IMR-90 (cell line): ENCODE measurements around the gene VLDLR. TPM values are rescaled to one million over a fixed set of nuclear protein-coding genes. Genes with fewer than 3 reads are reported as not detected.

ENCODE experiments used
- ATAC-seq: fragments of 200-7000 bp; cut with Tn5 transposase; 2 replicates; pipeline ENCODE4 v1.9.1; 2020; ENCODE audit warnings: low read depth, mild to moderate bottlenecking, moderate library complexity
- BruUV-seq: library from RNA; stranded (reverse); fragments of 400-500 nt; replicated peaks from 2 replicates; lab custom pipeline; 2021; lab: Mats Ljungman, UMichigan
- CTCF ChIA-PET: fragments of 300-600 bp; formaldehyde crosslinking; extraction: SDS; loops from one replicate; lab custom pipeline; 2021; ENCODE audit warnings: antibody characterized with exemption; lab: Yijun Ruan, JAX
- POLR2A ChIA-PET: fragments of 300-600 bp; sonication (Branson Sonifier 250); formaldehyde crosslinking; loops from one replicate; lab custom pipeline; 2022; ENCODE audit warnings: antibody characterized with exemption; ENCODE audit not compliant: unreplicated experiment; lab: Charles Lee
- DNase-seq: peaks from one replicate; pipeline ENCODE4 v3.0.0; 2013
- H2AFZ ChIP-seq: replicated peaks from 2 replicates; pipeline ENCODE3; 2013; ENCODE audit warnings: low read length, mild to moderate bottlenecking; ENCODE audit not compliant: poor library complexity
- H2AK5ac ChIP-seq: 2 replicates; pipeline ENCODE4 v1.6.1; 2013; ENCODE audit warnings: low read depth, low read length, inconsistent platforms
- H2AK9ac ChIP-seq: replicated peaks from 2 replicates; pipeline ENCODE3; 2013; ENCODE audit warnings: mild to moderate bottlenecking, low read depth, low read length, moderate library complexity; ENCODE audit not compliant: poor library complexity
- H2BK120ac ChIP-seq: 2 replicates; pipeline ENCODE4 v1.6.1; 2013; ENCODE audit warnings: low read depth, low read length, inconsistent platforms
- H2BK15ac ChIP-seq: 3 replicates; pipeline ENCODE4 v1.6.1; 2013; ENCODE audit warnings: low read depth, low read length, inconsistent platforms
- H2BK20ac ChIP-seq: 2 replicates; pipeline ENCODE4 v1.6.1; 2013; ENCODE audit warnings: low read depth, mild to moderate bottlenecking, inconsistent platforms, low read length, moderate library complexity
- H2BK5ac ChIP-seq: 2 replicates; pipeline ENCODE4 v1.6.1; 2013; ENCODE audit warnings: mild to moderate bottlenecking, low read depth, low read length, inconsistent platforms; ENCODE audit not compliant: poor library complexity, severe bottlenecking
- H3K14ac ChIP-seq: replicated peaks from 2 replicates; pipeline ENCODE4 v1.6.1; 2013; ENCODE audit warnings: low read depth, low read length, inconsistent platforms
- H3K18ac ChIP-seq: 2 replicates; pipeline ENCODE4 v1.6.1; 2013; ENCODE audit warnings: low read depth, low read length, control low read depth
- H3K23ac ChIP-seq: 2 replicates; pipeline ENCODE4 v1.6.1; 2013; ENCODE audit warnings: low read depth, low read length, inconsistent platforms
- H3K27ac ChIP-seq: 2 replicates; pipeline ENCODE4 v1.5.1; 2013; ENCODE audit warnings: mild to moderate bottlenecking, control low read depth, low read length; ENCODE audit not compliant: insufficient read depth
- H3K27me3 ChIP-seq: 2 replicates; pipeline ENCODE4 v1.6.1; 2013; ENCODE audit warnings: low read length; ENCODE audit not compliant: control insufficient read depth, insufficient read depth
- H3K36me3 ChIP-seq: 2 replicates; pipeline ENCODE4 v1.6.1; 2013; ENCODE audit warnings: low read length, mixed read lengths; ENCODE audit not compliant: control insufficient read depth, insufficient read depth
- H3K4ac ChIP-seq: 2 replicates; pipeline ENCODE4 v1.6.1; 2013; ENCODE audit warnings: low read depth, low read length, inconsistent platforms
- H3K4me1 ChIP-seq: 2 replicates; pipeline ENCODE4 v1.6.1; 2013; ENCODE audit warnings: low read length, mixed read lengths; ENCODE audit not compliant: control insufficient read depth, insufficient read depth
- H3K4me2 ChIP-seq: 2 replicates; pipeline ENCODE4 v1.6.1; 2013; ENCODE audit warnings: low read depth, mild to moderate bottlenecking, control low read depth, low read length, moderate library complexity
- H3K4me3 ChIP-seq: 2 replicates; pipeline ENCODE4 v1.5.1; 2013; ENCODE audit warnings: low read depth, mild to moderate bottlenecking, control low read depth, low read length, moderate library complexity; ENCODE audit not compliant: insufficient read depth
- H3K56ac ChIP-seq: 2 replicates; pipeline ENCODE4 v1.6.1; 2013; ENCODE audit warnings: low read length, inconsistent platforms; ENCODE audit not compliant: insufficient read depth; ENCODE audit errors: extremely low read depth
- H3K79me1 ChIP-seq, 2 experiments: 2 replicates each; pipeline ENCODE4 v1.6.1; 2013; ENCODE audit warnings: low read length in 2 of 2, inconsistent platforms in 1 of 2, low read depth in 1 of 2
- H3K9ac ChIP-seq: 2 replicates; pipeline ENCODE4 v1.6.1; 2013; ENCODE audit warnings: low read depth, low read length, control low read depth
- H3K9me1 ChIP-seq: 2 replicates; pipeline ENCODE4 v1.6.1; 2013; ENCODE audit warnings: low read length, inconsistent platforms; ENCODE audit not compliant: insufficient read depth
- H3K9me3 ChIP-seq: 2 replicates; pipeline ENCODE4 v1.6.1; 2013; ENCODE audit warnings: low read length; ENCODE audit not compliant: control insufficient read depth, insufficient read depth
- H4K20me1 ChIP-seq: 2 replicates; pipeline ENCODE4 v1.6.1; 2013; ENCODE audit warnings: low read length, inconsistent platforms; ENCODE audit not compliant: insufficient read depth
- H4K5ac ChIP-seq: 2 replicates; pipeline ENCODE4 v1.6.1; 2013; ENCODE audit warnings: mild to moderate bottlenecking, low read depth, low read length, control low read depth
- H4K8ac ChIP-seq, 2 experiments: 2 replicates each; pipeline ENCODE4 v1.6.1; 2013; ENCODE audit warnings: low read depth in 2 of 2, low read length in 2 of 2, control low read depth in 1 of 2, inconsistent platforms in 1 of 2
- H4K91ac ChIP-seq: 2 replicates; pipeline ENCODE4 v1.6.1; 2013; ENCODE audit warnings: low read depth, low read length, inconsistent platforms; ENCODE audit not compliant: insufficient read depth
- BHLHE40 ChIP-seq: fragments of 150-350 bp; IDR thresholded peaks from 2 replicates; pipeline ENCODE4 v1.6.1; 2016; ENCODE audit warnings: mild to moderate bottlenecking, low read depth, low read length
- CEBPB ChIP-seq: IDR thresholded peaks from 2 replicates; pipeline ENCODE4 v1.6.1; 2012; ENCODE audit warnings: low read depth, low read length, improper control_type of control experiment
- CHD1 ChIP-seq: IDR thresholded peaks from 2 replicates; pipeline ENCODE4 v1.6.1; 2012; ENCODE audit warnings: low read depth, low read length, improper control_type of control experiment
- CTCF ChIP-seq: conservative IDR thresholded peaks from 2 replicates; pipeline ENCODE4 v1.5.1; 2012; ENCODE audit warnings: mild to moderate bottlenecking, low read depth, low read length, improper control_type of control experiment
- MXI1 ChIP-seq: IDR thresholded peaks from 2 replicates; pipeline ENCODE4 v1.6.1; 2012; ENCODE audit warnings: low read depth, mild to moderate bottlenecking, low read length, moderate library complexity, borderline replicate concordance
- NFE2L2 ChIP-seq: fragments of 150-350 bp; IDR thresholded peaks from 2 replicates; pipeline ENCODE4 v1.6.1; 2016; ENCODE audit warnings: low read depth, mild to moderate bottlenecking, low read length
- POLR2A ChIP-seq: IDR thresholded peaks from 2 replicates; pipeline ENCODE4 v1.6.1; 2012; ENCODE audit warnings: mild to moderate bottlenecking, low read depth, low read length
- RAD21 ChIP-seq: IDR thresholded peaks from 2 replicates; pipeline ENCODE4 v1.6.1; 2012; ENCODE audit warnings: low read length, improper control_type of control experiment
- RCOR1 ChIP-seq: IDR thresholded peaks from 2 replicates; pipeline ENCODE4 v1.6.1; 2012; ENCODE audit warnings: mild to moderate bottlenecking, low read length, improper control_type of control experiment; ENCODE audit not compliant: insufficient replicate concordance
- RFX5 ChIP-seq: IDR thresholded peaks from 2 replicates; pipeline ENCODE4 v1.8.0; 2012; ENCODE audit warnings: low read depth, mild to moderate bottlenecking, low read length, moderate library complexity
- USF2 ChIP-seq: fragments of 150-350 bp; IDR thresholded peaks from 2 replicates; pipeline ENCODE4 v1.6.1; 2017; ENCODE audit warnings: mild to moderate bottlenecking, antibody characterized with exemption, low read length, low read depth
- WGBS, 2 experiments: methylation state at CpG; one replicate each; pipeline versions ENCODE4 v1.1.5 to v1.1.7; 2013; ENCODE audit warnings: missing lambda C conversion rate in 2 of 2; ENCODE audit not compliant: insufficient read length in 1 of 2; ENCODE audit errors: extremely low coverage in 2 of 2; 5-methylcytosine and 5-hydroxymethylcytosine counted together
- dilution Hi-C: fragments of 300-500 bp; cut with HindIII; formaldehyde crosslinking; loops from one replicate; pipeline ENCODE4 v1.14.3; 2018; ENCODE audit warnings: low sequenced_read_pairs; ENCODE audit not compliant: unreplicated experiment
- in situ Hi-C: fragments of 300-500 bp; cut with MboI; formaldehyde crosslinking; loops from 3 replicates; pipeline ENCODE4 v1.14.3; 2019; ENCODE audit warnings: low sequenced_read_pairs, inconsistent platforms, mixed read lengths
- intact Hi-C: fragments of 100-400 bp; cut with micrococcal nuclease; formaldehyde crosslinking; loops from 2 replicates; pipeline ENCODE4 v1.10.0; 2022
- polyA plus RNA-seq, 3 experiments: library from polyadenylated mRNA; depleted of rRNA; stranded (reverse); fragments of >200 nt; gene quantifications; 2 replicates each; pipeline ENCODE4 v1.2.3, GENCODE V29; 2012; ENCODE audit warnings: low replicate concordance in 1 of 3
- total RNA-seq: library from RNA; depleted of rRNA; stranded (reverse); fragments of >200 nt; gene quantifications from 2 replicates; pipeline ENCODE4 v1.2.3, GENCODE V29; 2012
- TF ChIP-seq, protein P1 (sequence below): fragments of 150-350 bp; IDR thresholded peaks from 2 replicates; pipeline ENCODE4 v1.6.1; 2016; ENCODE audit warnings: low read depth, mild to moderate bottlenecking, low read length, moderate library complexity, borderline replicate concordance

The VLDLR gene
- total and polyA plus RNA-seq, 2 of the 4 experiments (the other 2 are of a cell fraction): 9.0 to 10.2 TPM

GRCh38 chr9:2599896-2600295, 21.7 kb upstream of the VLDLR start:
- TF ChIP-seq RAD21 (no peak), POLR2A (no peak), RCOR1 (no peak), NFE2L2 (no peak), CHD1 (no peak), MXI1 (no peak), USF2 (no peak), CEBPB (no peak), RFX5 (no peak), BHLHE40 (no peak), CTCF (no peak)
- TF ChIP-seq, protein P1, sequence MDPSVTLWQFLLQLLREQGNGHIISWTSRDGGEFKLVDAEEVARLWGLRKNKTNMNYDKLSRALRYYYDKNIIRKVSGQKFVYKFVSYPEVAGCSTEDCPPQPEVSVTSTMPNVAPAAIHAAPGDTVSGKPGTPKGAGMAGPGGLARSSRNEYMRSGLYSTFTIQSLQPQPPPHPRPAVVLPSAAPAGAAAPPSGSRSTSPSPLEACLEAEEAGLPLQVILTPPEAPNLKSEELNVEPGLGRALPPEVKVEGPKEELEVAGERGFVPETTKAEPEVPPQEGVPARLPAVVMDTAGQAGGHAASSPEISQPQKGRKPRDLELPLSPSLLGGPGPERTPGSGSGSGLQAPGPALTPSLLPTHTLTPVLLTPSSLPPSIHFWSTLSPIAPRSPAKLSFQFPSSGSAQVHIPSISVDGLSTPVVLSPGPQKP: no peak
- Histone ChIP-seq H3K36me3 (no peaks in the 10 kb centered on the region), H3K9ac (no peak overlapping the region), H2BK5ac (no peak overlapping the region), H3K9me3 (no peaks in the 10 kb centered on the region), H3K27ac (no peak overlapping the region), H4K8ac (no peak overlapping the region), H3K9me1 (no peaks in the 10 kb centered on the region), H2AK5ac (no peak overlapping the region), H3K14ac (no peak overlapping the region), H3K79me1 (no peaks in the 10 kb centered on the region), H3K56ac (no peak overlapping the region), H4K20me1 (no peaks in the 10 kb centered on the region), H3K4me1 (no peaks in the 10 kb centered on the region), H3K18ac (no peak overlapping the region), H2BK15ac (no peak overlapping the region), H2AK9ac (no peak overlapping the region), H3K4ac (no peak overlapping the region), H2BK20ac (no peak overlapping the region), H4K91ac (no peak overlapping the region), H3K27me3 (peaks cover 3% of the 10 kb centered on the region; the same call in 1 of the 2 replicates), H2AFZ (no peak overlapping the region), H4K5ac (no peak overlapping the region), H3K23ac (no peak overlapping the region), H2BK120ac (no peak overlapping the region), H3K4me2 (no peak overlapping the region), H3K4me3 (no peak overlapping the region)
- ChIA-PET CTCF (interaction anchor here (1.3 kb wide), 1 partner anchor 10 kb away, joined by 4 read pairs; no protein-coding TSS in a partner anchor), POLR2A (no interaction called here)
- WGBS, 2 experiments: 86% methylated on average over 1 of the region's 2 CpGs; no CpG with 5 or more reads in 1 of the 2 experiments
- DNase-seq (peak; percentile 66), ATAC-seq (peak; percentile 85)
- no TSS peak for BruUV-seq
- dilution Hi-C loops (no loop called here), intact Hi-C loops (loop anchor here (5.0 kb wide), 2 partner anchors 38 to 108 kb away; no protein-coding TSS in a partner anchor), in situ Hi-C loops (no loop called here)
